H1 (cell line): ENCODE measurements around the gene DOCK10.

Source experiments
- BRCA1 ChIP-seq: IDR thresholded peaks from 2 replicates; pipeline ENCODE4 v1.6.1; 2012; ENCODE audit warnings: low read depth, low read length, improper control_type of control experiment
- CBX5 ChIP-seq: fragments of 300-800, 300-1000 bp; sonication (generic); IDR thresholded peaks from 2 replicates; pipeline ENCODE4 v1.7.1; 2016; ENCODE audit warnings: antibody characterized with exemption, low read length, low read depth
- CREB1 ChIP-seq: IDR thresholded peaks from 2 replicates; pipeline ENCODE4 v1.6.1; 2012; ENCODE audit warnings: inconsistent platforms
- CTCF ChIP-seq, 3 experiments: IDR thresholded peaks; 1 replicate in 2 of 3; 2 replicates in 1 of 3; pipeline versions ENCODE4 v1.5.1 to v1.6.1; 2011; ENCODE audit warnings: low read length in 3 of 3, mild to moderate bottlenecking in 3 of 3, inconsistent platforms in 2 of 3, low read depth in 1 of 3, moderate library complexity in 1 of 3; ENCODE audit not compliant: insufficient read depth in 1 of 3; ENCODE audit errors: control extremely low read depth in 1 of 3
- EP300 ChIP-seq, 2 experiments: IDR thresholded peaks; 1 replicate in 1 of 2; 2 replicates in 1 of 2; pipeline ENCODE4 v1.6.1; 2011 to 2012; ENCODE audit warnings: low read depth in 2 of 2, low read length in 2 of 2, mild to moderate bottlenecking in 2 of 2, borderline replicate concordance in 1 of 2, inconsistent platforms in 1 of 2, moderate library complexity in 1 of 2
- EZH2 ChIP-seq: fragments of 200-600 bp; sonication (generic); IDR thresholded peaks from 2 replicates; pipeline ENCODE4 v1.7.1; 2012; ENCODE audit warnings: low read depth, mild to moderate bottlenecking, moderate library complexity, low read length, inconsistent platforms; ENCODE audit not compliant: severe bottlenecking
- KDM1A ChIP-seq: fragments of 200-600, 300-600 bp; sonication (generic); IDR thresholded peaks from 2 replicates; pipeline ENCODE4 v1.7.1; 2016; ENCODE audit warnings: mild to moderate bottlenecking, low read length, borderline replicate concordance
- NANOG ChIP-seq: IDR thresholded peaks from 2 replicates; pipeline ENCODE4 v1.6.1; 2011; ENCODE audit warnings: low read length, low read depth, mild to moderate bottlenecking, inconsistent platforms; ENCODE audit not compliant: insufficient read depth, poor library complexity, severe bottlenecking
- NRF1 ChIP-seq: IDR thresholded peaks from 2 replicates; pipeline ENCODE4 v1.6.1; 2011; ENCODE audit warnings: mild to moderate bottlenecking, low read depth, low read length, improper control_type of control experiment
- POLR2A ChIP-seq, 2 experiments: IDR thresholded peaks; 1 replicate in 1 of 2; 2 replicates in 1 of 2; pipeline ENCODE4 v1.6.1; 2011; ENCODE audit warnings: low read depth in 2 of 2, low read length in 2 of 2, mild to moderate bottlenecking in 2 of 2; ENCODE audit errors: control extremely low read depth in 1 of 2
- POLR2AphosphoS5 ChIP-seq: IDR thresholded peaks from 2 replicates; pipeline ENCODE4 v1.6.1; 2011; ENCODE audit warnings: low read depth, low read length
- SRF ChIP-seq: IDR thresholded peaks from 2 replicates; pipeline ENCODE4 v1.6.1; 2011; ENCODE audit warnings: mild to moderate bottlenecking, low read depth, low read length, moderate library complexity
- SUZ12 ChIP-seq: fragments of 200-600 bp; sonication (generic); IDR thresholded peaks from 2 replicates; pipeline ENCODE4 v1.6.1; 2012; ENCODE audit warnings: mild to moderate bottlenecking, inconsistent platforms, low read length, moderate library complexity, mixed read lengths
- TAF1 ChIP-seq: IDR thresholded peaks from 2 replicates; pipeline ENCODE4 v1.6.1; 2011; ENCODE audit warnings: mild to moderate bottlenecking, low read depth, low read length

- TF ChIP-seq NRF1 (no peak), TAF1 (no peak), EZH2 (no peak), CTCF (IDR thresholded peaks at IDR 0.05; ENCODE audit: control extremely low read depth in 1 of 3, insufficient read depth in 1 of 3, low read depth in 1 of 3, low read length in 3 of 3) (no peak), POLR2A (IDR thresholded peaks at IDR 0.05; ENCODE audit: control extremely low read depth in 1 of 2, low read depth in 2 of 2, low read length in 2 of 2) (no peak), SUZ12 (no peak), CREB1 (no peak), KDM1A (no peak), NANOG (no peak), EP300 (IDR thresholded peaks at IDR 0.05; ENCODE audit: borderline replicate concordance in 1 of 2, low read depth in 2 of 2, low read length in 2 of 2) (no peak), POLR2AphosphoS5 (no peak), BRCA1 (no peak), CBX5 (no peak), SRF (no peak)
Measured at GRCh38 chr2:225030893-225031292, 11.4 kb downstream of the DOCK10 start.
